HepG2 (cell line): ENCODE data around the gene RGS10. TPM values are rescaled to one million over a fixed set of nuclear protein-coding genes. Genes with fewer than 3 reads are reported as not detected.

Source experiments
- HHEX ChIP-seq: IDR thresholded peaks from 2 replicates; pipeline ENCODE4 v1.6.1; 2016; ENCODE audit warnings: control low read depth
- HNRNPH1 ChIP-seq: fragments of 200-400 bp; formaldehyde crosslinking; optimal IDR thresholded peaks from 2 replicates; pipeline ENCODE3; 2017; ENCODE audit warnings: mild to moderate bottlenecking, low read depth, low read length
- MIER2 ChIP-seq: IDR thresholded peaks from 2 replicates; pipeline ENCODE4 v1.6.1; 2016; ENCODE audit warnings: missing biosample characterization, missing genetic modification reagents
- PAF1 ChIP-seq: IDR thresholded peaks from 2 replicates; pipeline ENCODE4 v1.6.1; 2016; ENCODE audit warnings: missing genetic modification reagents, missing compliant biosample characterization
- PBX3 ChIP-seq: sonication (generic); formaldehyde crosslinking; IDR thresholded peaks from 2 replicates; pipeline ENCODE4 v1.8.1; 2023; ENCODE audit warnings: missing genetic modification reagents, inconsistent platforms, borderline replicate concordance
- PRDM4 ChIP-seq: sonication (generic); formaldehyde crosslinking; IDR thresholded peaks from 2 replicates; pipeline ENCODE4 v1.9.0; 2021; ENCODE audit warnings: missing genetic modification reagents, borderline replicate concordance
- TFE3 ChIP-seq: IDR thresholded peaks from 2 replicates; pipeline ENCODE4 v1.6.1; 2016
- ZGPAT ChIP-seq: IDR thresholded peaks from 2 replicates; pipeline ENCODE4 v1.6.1; 2016; ENCODE audit warnings: mild to moderate bottlenecking
- ZNF614 ChIP-seq: IDR thresholded peaks from 2 replicates; pipeline ENCODE4 v1.6.1; 2018; ENCODE audit warnings: missing biosample characterization, missing genetic modification reagents, inconsistent platforms, borderline replicate concordance
- ZNF619 ChIP-seq: sonication (generic); formaldehyde crosslinking; IDR thresholded peaks from 2 replicates; pipeline ENCODE4 v1.4.0; 2020; ENCODE audit warnings: mild to moderate bottlenecking, missing genetic modification reagents
- polyA plus RNA-seq, 8 experiments: library from polyadenylated mRNA; depleted of rRNA in 3 of 8; stranded (reverse) in 7 of 8; unstranded in 1 of 8; fragments of >200 nt; fragmentation: Illumina TruSeq in 4 of 8; extraction: Trizol in 4 of 8; gene quantifications; 2 replicates each; pipeline versions ENCODE4 v1.2.1 to v1.2.3, GENCODE V29; 2011 to 2016; ENCODE audit warnings: low read depth in 4 of 8, missing spikeins in 1 of 8, mixed read lengths in 1 of 8; ENCODE audit not compliant: insufficient read depth in 1 of 8
- total RNA-seq, 5 experiments: library from RNA; depleted of rRNA; stranded (reverse); fragments of >200 nt; fragmentation: Illumina TruSeq; extraction: Trizol; gene quantifications; 2 replicates each; pipeline ENCODE4 v1.2.3, GENCODE V29; 2016; ENCODE audit warnings: low read depth in 1 of 5

RGS10 gene
- total and polyA plus RNA-seq, 2 of the 13 experiments (the other 11 are each of a cell fraction or from before 2014, with no cell fraction given) = 1.7 to 5.1 TPM

GRCh38 chr10:119526621-119527592 is 15.6 kb downstream of the RGS10 start (continued):
- TF ChIP-seq PAF1 (CRISPR knock-in tag) = no peak
- no peak for TF ChIP-seq ZNF614 (CRISPR knock-in tag)
- TF ChIP-seq PRDM4 (CRISPR knock-in tag) = no peak
- no peak for TF ChIP-seq MIER2 (CRISPR knock-in tag)
- no peak for TF ChIP-seq PBX3
- no peak for TF ChIP-seq HNRNPH1
- no peak for TF ChIP-seq ZGPAT (CRISPR knock-in tag)
- TF ChIP-seq TFE3 (CRISPR knock-in tag) = no peak
- TF ChIP-seq ZNF619 = no peak
- no peak for TF ChIP-seq HHEX (CRISPR knock-in tag)
